NCI-H524 (cell line): Measurements from ENCODE around the gene SPATA9.
A peak's percentile ranks its signal among the peaks of the same experiment; 100 is the strongest.

Experiments used
- DNase-seq, 2 experiments: peaks; one replicate each; lab custom pipeline; 2025; lab: John Stamatoyannopoulos, UW

SPATA9 gene

DNA sequence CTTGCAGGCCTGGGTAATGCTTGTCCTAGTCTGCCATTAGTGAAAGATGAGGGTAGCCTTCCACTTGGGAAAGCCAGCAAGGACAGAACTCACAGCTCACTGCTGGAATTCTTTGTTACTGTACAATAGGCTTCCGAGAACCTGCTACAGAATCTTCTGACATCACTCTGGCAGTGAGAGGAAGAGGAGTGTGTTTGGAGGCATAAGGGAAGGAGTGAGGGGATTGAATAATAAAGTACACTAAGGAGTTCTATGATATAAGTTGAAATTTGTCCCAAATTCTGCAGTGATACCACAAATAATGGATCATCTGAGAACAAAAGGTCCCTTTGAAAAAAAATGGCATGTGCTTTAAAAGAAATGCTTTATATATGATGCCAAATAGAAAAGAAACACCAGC is at the start of gene SPATA9:
SPATA9 (minus strand) TSS at position 101 of the 400 bp plus-strand sequence. CDS start 137 bp downstream, outside the sequence.
- no peak for DNase-seq

- DNase-seq: peak; percentile 21 to 40
Measured at GRCh38 chr5:95731571-95732554, 49.1 kb upstream of the SPATA9 start.

DNA sequence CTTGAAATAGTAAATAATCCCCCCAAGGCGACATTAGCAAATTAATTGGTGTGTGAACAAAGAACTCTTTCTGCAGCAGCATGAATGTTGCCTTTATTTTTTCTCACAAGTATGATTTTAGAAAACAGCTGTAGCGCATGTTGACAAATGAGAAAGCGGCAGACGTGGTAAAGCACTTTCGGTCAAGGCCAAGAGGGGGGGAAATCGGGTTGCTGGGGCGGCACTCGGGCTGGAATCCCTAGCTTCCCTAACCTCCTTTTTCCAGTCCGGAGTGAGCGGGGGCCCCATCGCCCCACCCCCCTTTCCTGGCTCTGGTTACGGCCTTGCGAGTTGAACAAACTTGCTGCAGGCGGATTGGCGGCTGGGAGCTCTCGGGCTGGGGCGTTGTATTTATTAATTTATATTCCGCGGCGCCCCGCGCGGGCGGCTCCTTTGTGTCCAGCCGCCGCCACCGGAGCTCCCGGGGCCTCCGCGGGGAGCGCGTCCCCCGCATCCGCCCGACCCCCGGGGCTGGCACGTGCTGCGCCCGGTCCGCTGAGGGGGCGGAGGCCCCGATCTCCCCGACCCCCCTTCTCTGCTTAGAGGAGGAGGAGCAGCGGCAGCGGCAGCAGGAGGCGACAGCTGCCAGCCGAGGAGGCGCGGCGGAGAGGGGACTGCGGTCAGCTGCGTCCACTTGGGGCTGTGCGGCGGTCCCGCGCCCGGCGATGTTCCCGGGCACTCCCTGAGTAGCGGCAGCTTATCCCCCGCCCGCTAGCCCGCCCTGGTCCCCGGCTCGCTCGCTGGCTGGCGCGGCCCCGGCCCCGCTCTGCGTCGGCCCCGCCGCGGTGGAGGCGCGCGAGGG is 48.2 kb upstream of the SPATA9 start, which contains the start of gene RHOBTB3:
RHOBTB3 (plus strand) TSS at position 607 of the 841 bp plus-strand sequence. CDS start 347 bp downstream, outside the sequence.
- peak; percentile 81 for DNase-seq

- DNase-seq: no peak
Measured at GRCh38 chr5:95730011-95730700, 47.4 kb upstream of the SPATA9 start.

- no peak for DNase-seq
Measured at GRCh38 chr5:95729115-95730010, 46.6 kb upstream of the SPATA9 start.

- DNase-seq: no peak
Measured at GRCh38 chr5:95728494-95729114, 45.8 kb upstream of the SPATA9 start.

DNA sequence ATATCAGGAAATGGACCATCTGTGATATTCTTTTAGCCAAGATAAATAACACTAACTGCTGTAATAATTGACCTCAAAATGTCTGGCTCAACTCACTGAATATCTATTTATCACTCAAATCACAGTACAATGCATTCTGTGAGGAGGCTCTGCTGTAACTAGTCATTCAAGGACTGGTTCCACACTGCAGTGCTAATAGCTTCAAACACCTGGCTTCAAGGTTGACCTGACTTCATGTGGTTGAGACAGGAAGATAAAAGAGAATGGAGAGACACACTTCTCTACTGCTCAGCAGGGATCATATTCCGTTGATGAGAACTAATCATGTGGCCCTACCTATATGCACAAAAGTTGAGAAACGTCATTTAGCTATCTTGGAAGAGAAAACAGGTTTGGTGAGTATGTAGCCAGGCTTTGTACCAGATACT is 45.0 kb upstream of the SPATA9 start:
- DNase-seq: no peak

- no peak for DNase-seq
Measured at GRCh38 chr5:95726811-95727763, 44.3 kb upstream of the SPATA9 start.

- DNase-seq: no peak
Measured at GRCh38 chr5:95725937-95726810, 43.4 kb upstream of the SPATA9 start.

DNA sequence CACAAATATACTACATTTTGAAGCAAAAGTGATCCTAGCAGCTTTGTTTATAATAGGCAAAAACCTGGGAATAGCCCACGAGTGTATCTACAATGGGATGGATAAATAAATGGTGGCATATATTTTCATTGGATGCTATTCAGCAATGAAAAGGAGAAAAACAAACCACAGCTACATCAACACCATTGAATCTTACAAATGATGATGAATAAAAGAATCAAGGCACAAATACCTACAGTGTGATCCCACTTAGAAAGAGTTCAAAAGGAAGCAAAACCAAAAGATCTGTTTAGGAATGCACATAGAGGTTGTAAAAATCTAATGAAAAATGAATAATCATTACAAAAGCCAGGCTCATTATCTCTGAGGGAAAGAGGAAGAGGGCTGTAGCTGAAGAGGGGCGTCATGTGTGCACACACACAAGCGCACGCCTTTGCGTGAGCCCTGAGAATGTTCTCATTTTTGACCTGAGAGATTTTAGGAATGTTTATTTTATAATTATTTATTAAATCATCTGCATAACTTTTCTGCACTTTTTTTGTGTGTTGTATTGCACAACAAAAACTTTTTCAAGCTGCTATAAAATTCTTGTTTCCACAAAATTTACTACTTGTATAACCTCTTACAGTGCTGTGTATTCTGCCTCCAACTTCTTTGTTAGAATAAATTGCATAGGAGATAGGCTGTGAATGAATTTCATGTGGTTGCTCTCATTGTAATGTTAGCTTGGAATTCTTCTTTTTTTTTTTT is 42.5 kb upstream of the SPATA9 start:
- no peak for DNase-seq

DNA sequence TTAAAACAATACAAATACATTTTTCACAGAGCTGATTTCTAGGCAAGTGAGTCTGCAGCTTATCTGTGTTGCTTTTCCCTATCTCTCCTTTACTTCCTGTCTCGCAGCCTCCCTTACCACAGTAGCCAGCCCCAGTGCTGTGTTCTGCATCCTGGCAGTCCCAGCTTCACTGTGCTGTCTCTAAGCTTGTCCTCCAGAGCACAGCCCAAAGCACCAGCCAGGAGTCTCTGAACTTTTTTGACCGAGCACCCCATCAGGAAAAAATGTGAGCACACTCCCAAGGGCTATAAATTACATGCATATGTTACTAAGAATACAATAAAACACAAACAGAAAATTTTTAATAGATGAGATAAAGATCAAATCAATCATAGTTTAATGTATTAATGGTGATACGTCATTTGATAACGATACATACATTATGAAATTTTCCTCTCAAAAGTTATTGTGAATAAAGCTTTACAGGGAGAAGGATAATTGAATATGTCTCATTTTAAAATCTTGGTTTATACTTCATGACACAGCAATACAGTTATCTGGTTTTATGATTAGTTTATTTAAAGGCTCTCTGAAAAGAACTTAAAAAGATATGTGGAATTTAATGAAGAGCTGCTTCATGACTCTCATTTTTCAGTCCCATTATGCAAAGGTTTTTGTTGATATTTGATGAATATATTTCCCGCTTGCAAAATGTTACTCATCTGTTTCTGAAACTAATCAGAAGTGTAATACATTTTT is 41.0 kb upstream of the SPATA9 start:
- no peak for DNase-seq

DNA sequence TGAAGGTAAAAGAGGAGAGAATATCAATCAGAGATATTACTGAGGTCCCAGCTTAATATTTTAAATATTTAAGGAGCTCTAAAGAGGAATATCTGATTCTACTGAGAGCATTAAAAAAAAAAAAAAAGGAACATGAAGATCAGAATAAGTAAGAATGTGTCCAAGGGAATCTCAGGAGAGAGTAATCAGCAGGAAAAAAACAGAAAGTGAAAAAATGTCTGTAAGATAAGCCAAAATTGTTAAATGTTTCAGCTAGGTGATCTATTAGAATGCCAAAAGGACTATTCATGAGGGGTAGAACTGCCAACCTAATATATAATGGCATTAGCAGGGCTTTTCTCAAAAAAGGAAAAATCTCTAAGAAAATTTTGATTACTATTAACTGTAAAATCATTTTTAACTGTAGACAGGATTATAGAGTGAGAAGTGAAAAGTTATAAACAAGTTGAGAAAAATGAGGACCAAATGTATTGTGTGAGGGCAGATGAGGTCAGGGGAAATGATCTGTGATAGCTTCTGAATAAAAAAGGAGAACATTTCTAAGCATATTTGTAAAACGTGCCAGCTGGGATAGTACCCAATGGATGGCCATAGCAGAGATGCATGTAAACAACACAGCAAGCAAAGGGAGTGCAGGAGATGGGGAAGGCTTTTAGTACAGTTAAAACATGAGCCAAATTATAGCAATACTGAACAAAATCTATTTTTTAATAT is 38.9 kb upstream of the SPATA9 start:
- no peak for DNase-seq

DNA sequence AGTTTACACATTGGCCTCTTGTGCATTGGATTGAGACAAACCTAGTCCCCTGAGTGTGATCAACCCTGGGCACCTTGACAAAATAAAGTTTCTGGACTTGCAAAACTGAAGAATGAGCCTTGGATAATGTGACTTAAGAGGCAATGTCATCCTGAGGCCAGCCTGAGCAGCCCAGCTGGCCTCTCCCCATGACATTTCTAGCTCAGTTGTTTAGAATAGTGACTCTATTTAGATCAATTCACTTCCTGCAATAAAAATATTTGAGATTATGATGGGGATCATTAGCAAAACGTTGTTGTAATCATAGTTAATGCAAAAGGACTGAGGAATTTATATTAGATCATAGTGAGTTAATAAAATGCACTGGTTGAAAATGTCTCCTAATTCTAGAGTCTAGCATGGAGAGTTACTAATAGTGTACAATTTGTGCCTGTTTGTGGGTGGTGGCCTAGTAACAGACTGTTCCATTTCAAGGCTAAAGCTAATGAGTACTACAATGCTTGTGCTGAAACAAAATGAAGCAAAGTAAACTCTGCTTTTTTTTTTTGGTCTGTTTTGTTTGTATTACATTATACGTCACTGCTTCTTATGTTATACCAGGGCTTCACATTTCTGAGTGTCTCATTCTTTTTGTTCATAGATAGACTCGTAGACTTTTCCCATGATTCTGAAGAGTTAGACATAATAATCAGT is 37.4 kb upstream of the SPATA9 start:
- no peak for DNase-seq

GRCh38 chr5:95718738-95719137 is 35.9 kb upstream of the SPATA9 start:
- DNase-seq: no peak

DNA sequence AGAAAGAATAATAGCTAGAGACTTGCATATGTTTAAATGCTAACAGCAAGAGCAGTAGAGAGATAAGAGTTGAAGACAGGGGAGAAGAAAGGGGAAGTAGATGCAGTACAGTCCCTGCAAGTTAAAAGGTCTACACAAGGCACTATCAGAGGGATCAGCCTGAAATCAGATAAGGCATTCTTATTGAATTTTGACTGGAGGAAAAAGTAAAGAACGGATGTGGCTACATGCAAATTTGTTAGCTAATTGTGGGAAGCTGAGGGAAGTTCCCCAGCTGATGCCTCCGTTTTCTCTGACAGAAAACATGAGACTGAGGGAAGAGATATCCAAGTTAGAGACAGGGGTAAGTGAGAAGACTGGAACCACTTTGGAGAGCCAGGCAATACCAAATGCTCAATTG is 35.4 kb upstream of the SPATA9 start:
- no peak for DNase-seq
